HG02610 (cell line): ENCODE results near the gene GSTM3.
"Not testable (repeated sequence)": the region's sequence is repeated elsewhere in the genome, so short reads cannot be mapped to it uniquely, and the experiment has no call there.

Source experiments
- ATAC-seq: cut with Tn5 transposase; IDR thresholded peaks from one replicate; pipeline ENCODE4 v1.9.1; 2021; ENCODE audit warnings: mild to moderate bottlenecking, moderate library complexity; ENCODE audit not compliant: unreplicated experiment

Gene GSTM3

GRCh38 chr1:109732390-109732881 is 8.4 kb downstream of the GSTM3 start:
- ATAC-seq = no peak

- no peak for ATAC-seq
These were observed 10.2 kb downstream of the GSTM3 start for GRCh38 chr1:109730666-109731065.

GRCh38 chr1:109728870-109729269 is 12.0 kb downstream of the GSTM3 start:
- ATAC-seq = no peak

- ATAC-seq = no peak
These were observed 14.0 kb downstream of the GSTM3 start for GRCh38 chr1:109726728-109727373.

GRCh38 chr1:109726007-109726406 is 14.8 kb downstream of the GSTM3 start:
- ATAC-seq = no peak

- no peak for ATAC-seq
These were observed 15.3 kb downstream of the GSTM3 start for GRCh38 chr1:109725510-109725909.

- ATAC-seq = no peak
These were observed 15.9 kb downstream of the GSTM3 start for GRCh38 chr1:109724933-109725332.

- ATAC-seq = no peak
These were observed 17.7 kb downstream of the GSTM3 start for GRCh38 chr1:109722908-109723691.

- ATAC-seq = no peak
These were observed 18.9 kb downstream of the GSTM3 start for GRCh38 chr1:109721971-109722370.

- no peak for ATAC-seq
These were observed 19.8 kb downstream of the GSTM3 start for GRCh38 chr1:109721042-109721441.

GRCh38 chr1:109719337-109719837 is 21.5 kb downstream of the GSTM3 start:
- peak; percentile 46 for ATAC-seq

GRCh38 chr1:109718495-109718894 is 22.3 kb downstream of the GSTM3 start:
- ATAC-seq = no peak

- no peak for ATAC-seq
These were observed 23.1 kb downstream of the GSTM3 start for GRCh38 chr1:109717729-109718128.

GRCh38 chr1:109716570-109717090 is 24.2 kb downstream of the GSTM3 start:
- no peak for ATAC-seq

- ATAC-seq = no peak
These were observed 24.7 kb downstream of the GSTM3 start for GRCh38 chr1:109716121-109716520.

- no peak for ATAC-seq
These were observed 26.0 kb downstream of the GSTM3 start for GRCh38 chr1:109714661-109715372.

- ATAC-seq = no peak
These were observed 27.2 kb downstream of the GSTM3 start for GRCh38 chr1:109713636-109714035.

- no peak for ATAC-seq
These were observed 28.4 kb downstream of the GSTM3 start for GRCh38 chr1:109712321-109712864.

- ATAC-seq = not testable (repeated sequence)
These were observed 29.1 kb downstream of the GSTM3 start, which contains the start of gene GSTM5 for GRCh38 chr1:109711593-109712320. TSS of gene GSTM5 (plus strand) at chr1:109712251. CDS start at chr1:109712313, 62 bp downstream.

GRCh38 chr1:109709822-109710221 is 31.0 kb downstream of the GSTM3 start:
- not testable (repeated sequence) for ATAC-seq
